ENCODE data around the gene TBC1D1. TPM values are rescaled to one million over a fixed set of nuclear protein-coding genes. Genes with fewer than 3 reads are reported as not detected.

TBC1D1 gene
- polyA plus RNA-seq, 1 donor (not counting 4 experiments of a cell fraction or from before 2014, with no cell fraction given), result 32.5 TPM

- no peaks in the 10 kb centered on the region for H3K9me3 ChIP-seq (ENCODE audit: control insufficient read depth, low read depth, low read length)
- TF ChIP-seq EZH2 (IDR thresholded peaks at IDR 0.05; ENCODE audit: low read length) (no peak), CTCF (optimal IDR thresholded peaks at IDR 0.05 in 1 of 3, IDR thresholded peaks at IDR 0.05 in 1 of 3, conservative IDR thresholded peaks at IDR 0.05 in 1 of 3; ENCODE audit: extremely low read depth in 1 of 3, insufficient read depth in 2 of 3, low read length in 3 of 3) (no peak)
- H3K79me2 ChIP-seq (ENCODE audit: control insufficient read depth, insufficient read depth, low read length), result no peaks in the 10 kb centered on the region
- H3K27me3 ChIP-seq (ENCODE audit: control insufficient read depth, extremely low read depth, insufficient read depth, low read length), result no peaks in the 10 kb centered on the region
- DNase-seq (ENCODE audit: low read depth, low spot score) (no peak), FAIRE-seq (no peak)
- H3K9ac ChIP-seq (ENCODE audit: control insufficient read depth, extremely low read depth, insufficient read depth, low read length), result no peak overlapping the region
- no peak overlapping the region for H3K27ac ChIP-seq (ENCODE audit: control insufficient read depth, insufficient read depth, low read length)
- no peak overlapping the region for H2AFZ ChIP-seq (ENCODE audit: control insufficient read depth, low read length)
- no peaks in the 10 kb centered on the region for H3K4me1 ChIP-seq (ENCODE audit: control insufficient read depth, extremely low read depth, insufficient read depth, low read length)
- no peak overlapping the region for H3K4me3 ChIP-seq (ENCODE audit: control insufficient read depth in 2 of 3, extremely low read depth in 1 of 3, insufficient read depth in 2 of 3, low read depth in 1 of 3, low read length in 3 of 3)
- H3K4me2 ChIP-seq (ENCODE audit: control insufficient read depth, extremely low read depth, insufficient read depth, low read depth, low read length), result no peak overlapping the region
- H3K36me3 ChIP-seq (ENCODE audit: control insufficient read depth in 2 of 2, extremely low read depth in 1 of 2, insufficient read depth in 2 of 2, low read length in 2 of 2), result peaks cover 0 to 7% of the 10 kb centered on the region in 2 experiments
- dilution Hi-C loops (cut with MboI; ENCODE audit: extremely low pct_ligation_motif_present, low sequenced_read_pairs), result no loop called here
- no peaks in the 10 kb centered on the region for H3K9me1 ChIP-seq (ENCODE audit: control insufficient read depth, extremely low read depth, insufficient read depth, low read length)
- H4K20me1 ChIP-seq (ENCODE audit: control insufficient read depth, extremely low read depth, insufficient read depth, low read length), result no peaks in the 10 kb centered on the region
Observed at GRCh38 chr4:38021751-38022150, 130.9 kb downstream of the TBC1D1 start.

GRCh38 chr4:38023347-38024205 lies 132.7 kb downstream of the TBC1D1 start:
- H3K4me2 ChIP-seq (ENCODE audit: control insufficient read depth, extremely low read depth, insufficient read depth, low read depth, low read length), result no peak overlapping the region
- no peak overlapping the region for H3K9ac ChIP-seq (ENCODE audit: control insufficient read depth, extremely low read depth, insufficient read depth, low read length)
- no peaks in the 10 kb centered on the region for H3K79me2 ChIP-seq (ENCODE audit: control insufficient read depth, insufficient read depth, low read length)
- no peak for TF ChIP-seq CTCF (optimal IDR thresholded peaks at IDR 0.05 in 1 of 3, IDR thresholded peaks at IDR 0.05 in 1 of 3, conservative IDR thresholded peaks at IDR 0.05 in 1 of 3; ENCODE audit: extremely low read depth in 1 of 3, insufficient read depth in 2 of 3, low read length in 3 of 3)
- no peak for TF ChIP-seq EZH2 (IDR thresholded peaks at IDR 0.05; ENCODE audit: low read length)
- DNase-seq (ENCODE audit: low read depth, low spot score) (no peak), FAIRE-seq (no peak)
- no peak overlapping the region for H2AFZ ChIP-seq (ENCODE audit: control insufficient read depth, low read length)
- no peak overlapping the region for H3K4me3 ChIP-seq (ENCODE audit: control insufficient read depth in 2 of 3, extremely low read depth in 1 of 3, insufficient read depth in 2 of 3, low read depth in 1 of 3, low read length in 3 of 3)
- H3K27ac ChIP-seq (ENCODE audit: control insufficient read depth, insufficient read depth, low read length), result no peak overlapping the region
- H3K9me1 ChIP-seq (ENCODE audit: control insufficient read depth, extremely low read depth, insufficient read depth, low read length), result no peaks in the 10 kb centered on the region
- dilution Hi-C loops (cut with MboI; ENCODE audit: extremely low pct_ligation_motif_present, low sequenced_read_pairs), result no loop called here
- no peaks in the 10 kb centered on the region for H3K9me3 ChIP-seq (ENCODE audit: control insufficient read depth, low read depth, low read length)
- H3K4me1 ChIP-seq (ENCODE audit: control insufficient read depth, extremely low read depth, insufficient read depth, low read length), result no peaks in the 10 kb centered on the region
- no peaks in the 10 kb centered on the region for H3K27me3 ChIP-seq (ENCODE audit: control insufficient read depth, extremely low read depth, insufficient read depth, low read length)
- H3K36me3 ChIP-seq (ENCODE audit: control insufficient read depth in 2 of 2, extremely low read depth in 1 of 2, insufficient read depth in 2 of 2, low read length in 2 of 2), result peaks cover 0 to 7% of the 10 kb centered on the region in 2 experiments
- no peaks in the 10 kb centered on the region for H4K20me1 ChIP-seq (ENCODE audit: control insufficient read depth, extremely low read depth, insufficient read depth, low read length)

All from keratinocyte (primary cell).